Gastrocnemius medialis (tissue), 4 donors: ENCODE results near the gene SASH1. TPM values are rescaled to one million over a fixed set of nuclear protein-coding genes. Genes with fewer than 3 reads are reported as not detected.
A peak's percentile ranks its signal among the peaks of the same experiment; 100 is the strongest.

Experiments used
- ATAC-seq, 2 donors: fragments of 150-250 bp; one replicate each; pipeline ENCODE4 v1.9.1; 2016
- DNase-seq, 2 donors: peaks; one replicate each; pipeline ENCODE4 v3.0.0-alpha.2; 2019
- H3K27ac ChIP-seq, 4 donors: fragments of 200-600 bp; sonication (generic); 1 replicate in 1 of 4; 2 replicates in 3 of 4; pipeline ENCODE4 v1.5.1; 2016 to 2018; ENCODE audit warnings: mild to moderate bottlenecking in 2 of 4, moderate library complexity in 1 of 4
- H3K27me3 ChIP-seq, 3 donors: fragments of 200-600 bp; sonication (generic) in 2 of 3; 1 replicate in 1 of 3; 2 replicates in 2 of 3; pipeline versions ENCODE4 v1.5.1 to v1.6.0; 2016 to 2019; ENCODE audit warnings: mild to moderate bottlenecking in 1 of 3, moderate library complexity in 1 of 3
- H3K36me3 ChIP-seq, 2 donors: fragments of 200-600 bp; sonication (generic) in 1 of 2; one replicate each; pipeline ENCODE4 v1.5.1; 2017 to 2018
- H3K4me1 ChIP-seq, 2 donors: fragments of 200-600 bp; sonication (generic) in 1 of 2; one replicate each; pipeline ENCODE4 v1.5.1; 2016 to 2017; ENCODE audit warnings: mild to moderate bottlenecking in 2 of 2
- H3K4me3 ChIP-seq, 4 donors: fragments of 200-600 bp; sonication (generic) in 3 of 4; 1 replicate in 1 of 4; 2 replicates in 3 of 4; pipeline ENCODE4 v1.5.1; 2016 to 2019; ENCODE audit warnings: mild to moderate bottlenecking in 2 of 4
- H3K9me3 ChIP-seq, 3 donors: fragments of 200-600 bp; sonication (generic) in 2 of 3; 1 replicate in 1 of 3; 2 replicates in 2 of 3; pipeline ENCODE4 v1.5.1; 2016 to 2019
- CTCF ChIP-seq, 5 experiments: fragments of 450-650 bp in 3 of 5; fragments of 200-600 bp in 2 of 5; sonication (generic) in 2 of 5; IDR thresholded peaks in 4 of 5; conservative IDR thresholded peaks in 1 of 5; 1 replicate in 4 of 5; 2 replicates in 1 of 5; pipeline ENCODE4 v1.5.1; 2016 to 2019; ENCODE audit warnings: antibody characterized with exemption in 5 of 5, mild to moderate bottlenecking in 3 of 5, moderate library complexity in 3 of 5
- POLR2A ChIP-seq, 2 donors: fragments of 450-650 bp; IDR thresholded peaks; one replicate each; pipeline ENCODE4 v1.6.1; 2017; ENCODE audit warnings: antibody characterized with exemption in 2 of 2, mild to moderate bottlenecking in 2 of 2, moderate library complexity in 2 of 2
- in situ Hi-C, 4 donors: fragments of 200-750 bp; cut with MboI; loops; one replicate each; pipeline versions ENCODE4 v1.15.0 to v1.8.0; 2017; ENCODE audit warnings: low sequenced_read_pairs in 4 of 4
- intact Hi-C: fragments of 100-400 bp; cut with DNase I; formaldehyde crosslinking; loops from one replicate; pipeline ENCODE4 v1.15.1; 2023; ENCODE audit warnings: low total_unique reads
- total RNA-seq, 4 donors: library from RNA; depleted of rRNA; stranded (reverse); fragments of >200 nt; gene quantifications; one replicate each; pipeline versions ENCODE4 v1.1.0 to v1.2.3, GENCODE V29; 2016

SASH1 gene
- total RNA-seq, 4 donors from 2014 or later: 28.2 to 42.4 (median 35.4) TPM

GRCh38 chr6:148524976-148525375, 182.3 kb downstream of the SASH1 start:
- H3K4me1 ChIP-seq: peaks cover 17 to 25% of the 10 kb centered on the region in 2 donors
- no peaks in the 10 kb centered on the region for H3K9me3 ChIP-seq
- no peak for DNase-seq
- peaks cover 0 to 16% of the 10 kb centered on the region in 2 donors for H3K36me3 ChIP-seq
- no peak overlapping the region for H3K4me3 ChIP-seq
- in situ Hi-C loops (no loop called here), intact Hi-C loops (loop anchor here (10.0 kb wide), 1 partner anchor 50 kb away; no protein-coding TSS in a partner anchor)
- no peaks in the 10 kb centered on the region for H3K27me3 ChIP-seq
- H3K27ac ChIP-seq: peak overlapping the region; percentile 29 to 53 (median 42)
- no peak for ATAC-seq
- TF ChIP-seq POLR2A (IDR thresholded peaks at IDR 0.05): no peak
- TF ChIP-seq CTCF (IDR thresholded peaks at IDR 0.05 in 4 of 5, conservative IDR thresholded peaks at IDR 0.05 in 1 of 5): no peak

GRCh38 chr6:148525453-148525852, 182.8 kb downstream of the SASH1 start:
- in situ Hi-C loops (no loop called here), intact Hi-C loops (loop anchor here (10.0 kb wide), 1 partner anchor 51 kb away; no protein-coding TSS in a partner anchor)
- Histone ChIP-seq H3K27me3 (no peaks in the 10 kb centered on the region), H3K27ac (peak overlapping the region in 3 of 4 donors; percentile 24 to 53 (median 50)), H3K4me3 (no peak overlapping the region), H3K36me3 (peaks cover 0 to 11% of the 10 kb centered on the region in 2 donors), H3K9me3 (no peaks in the 10 kb centered on the region), H3K4me1 (peaks cover 15 to 26% of the 10 kb centered on the region in 2 donors)
- no peak for DNase-seq
- ATAC-seq: no peak
- no peak for TF ChIP-seq CTCF (IDR thresholded peaks at IDR 0.05 in 4 of 5, conservative IDR thresholded peaks at IDR 0.05 in 1 of 5)

- ATAC-seq (no peak), DNase-seq (no peak)
- Histone ChIP-seq H3K27me3 (no peaks in the 10 kb centered on the region), H3K27ac (no peak overlapping the region), H3K36me3 (peaks cover 0 to 10% of the 10 kb centered on the region in 2 donors), H3K4me1 (peaks cover 13 to 26% of the 10 kb centered on the region in 2 donors), H3K9me3 (no peaks in the 10 kb centered on the region), H3K4me3 (no peak overlapping the region)
- in situ Hi-C loops (no loop called here), intact Hi-C loops (loop anchor here (10.0 kb wide), 1 partner anchor 51 kb away; no protein-coding TSS in a partner anchor)
- no peak for TF ChIP-seq CTCF (IDR thresholded peaks at IDR 0.05 in 4 of 5, conservative IDR thresholded peaks at IDR 0.05 in 1 of 5)
- no peak for TF ChIP-seq POLR2A (IDR thresholded peaks at IDR 0.05)
Measured at GRCh38 chr6:148526145-148526544, 183.5 kb downstream of the SASH1 start.

- Histone ChIP-seq H3K4me1 (peaks cover 7 to 13% of the 10 kb centered on the region in 2 donors), H3K27me3 (no peaks in the 10 kb centered on the region), H3K4me3 (no peak overlapping the region), H3K36me3 (peaks cover 0 to 29% of the 10 kb centered on the region in 2 donors), H3K9me3 (no peaks in the 10 kb centered on the region), H3K27ac (no peak overlapping the region)
- in situ Hi-C loops: no loop called here
- DNase-seq (no peak), ATAC-seq (no peak)
- intact Hi-C loops: loop anchor here (10.0 kb wide), 1 partner anchor 53 kb away; no protein-coding TSS in a partner anchor
- no peak for TF ChIP-seq CTCF (IDR thresholded peaks at IDR 0.05 in 4 of 5, conservative IDR thresholded peaks at IDR 0.05 in 1 of 5)
- no peak for TF ChIP-seq POLR2A (IDR thresholded peaks at IDR 0.05)
Measured at GRCh38 chr6:148528292-148528691, 185.7 kb downstream of the SASH1 start.

- H3K4me3 ChIP-seq: no peak overlapping the region
Measured at GRCh38 chr6:148529010-148529409, 186.4 kb downstream of the SASH1 start.

More at GRCh38 chr6:148529010-148529409, 186.4 kb downstream of the SASH1 start:
- H3K4me1 ChIP-seq: peaks cover 7 to 13% of the 10 kb centered on the region in 2 donors
- no peak overlapping the region for H3K27ac ChIP-seq
- no peak for DNase-seq
- TF ChIP-seq CTCF (IDR thresholded peaks at IDR 0.05 in 4 of 5, conservative IDR thresholded peaks at IDR 0.05 in 1 of 5) (no peak), POLR2A (IDR thresholded peaks at IDR 0.05) (no peak)
- no peak for ATAC-seq
- no peaks in the 10 kb centered on the region for H3K27me3 ChIP-seq
- no peaks in the 10 kb centered on the region for H3K9me3 ChIP-seq
- intact Hi-C loops (loop anchor here (10.0 kb wide), 1 partner anchor 54 kb away; no protein-coding TSS in a partner anchor), in situ Hi-C loops (no loop called here)
- peaks cover 0 to 36% of the 10 kb centered on the region in 2 donors for H3K36me3 ChIP-seq
